ENCODE data around the gene UNC5C.

DNA sequence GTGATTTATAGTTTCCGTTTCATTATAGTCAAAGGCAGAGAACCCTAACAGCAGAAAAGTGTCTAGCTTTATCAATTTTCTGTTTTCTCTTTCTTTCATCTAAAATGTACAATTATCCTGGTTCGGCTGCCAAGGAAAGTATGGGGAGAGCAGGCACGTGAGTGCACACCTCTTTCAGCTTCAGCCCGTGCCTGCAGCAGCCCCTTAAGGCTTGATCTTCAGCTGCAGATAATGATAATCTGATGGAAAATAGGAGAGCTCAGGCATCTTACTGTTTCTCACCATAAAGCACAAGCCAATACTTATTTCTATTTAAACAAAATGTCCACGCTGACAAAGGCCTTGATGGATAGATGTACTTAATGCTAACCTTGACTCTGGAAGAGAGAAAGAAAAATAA is 334.4 kb downstream of the UNC5C start:
- TF ChIP-seq, protein P1, sequence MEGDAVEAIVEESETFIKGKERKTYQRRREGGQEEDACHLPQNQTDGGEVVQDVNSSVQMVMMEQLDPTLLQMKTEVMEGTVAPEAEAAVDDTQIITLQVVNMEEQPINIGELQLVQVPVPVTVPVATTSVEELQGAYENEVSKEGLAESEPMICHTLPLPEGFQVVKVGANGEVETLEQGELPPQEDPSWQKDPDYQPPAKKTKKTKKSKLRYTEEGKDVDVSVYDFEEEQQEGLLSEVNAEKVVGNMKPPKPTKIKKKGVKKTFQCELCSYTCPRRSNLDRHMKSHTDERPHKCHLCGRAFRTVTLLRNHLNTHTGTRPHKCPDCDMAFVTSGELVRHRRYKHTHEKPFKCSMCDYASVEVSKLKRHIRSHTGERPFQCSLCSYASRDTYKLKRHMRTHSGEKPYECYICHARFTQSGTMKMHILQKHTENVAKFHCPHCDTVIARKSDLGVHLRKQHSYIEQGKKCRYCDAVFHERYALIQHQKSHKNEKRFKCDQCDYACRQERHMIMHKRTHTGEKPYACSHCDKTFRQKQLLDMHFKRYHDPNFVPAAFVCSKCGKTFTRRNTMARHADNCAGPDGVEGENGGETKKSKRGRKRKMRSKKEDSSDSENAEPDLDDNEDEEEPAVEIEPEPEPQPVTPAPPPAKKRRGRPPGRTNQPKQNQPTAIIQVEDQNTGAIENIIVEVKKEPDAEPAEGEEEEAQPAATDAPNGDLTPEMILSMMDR (IDR thresholded peaks at IDR 0.05) = no peak
- no peak for TF ChIP-seq POLR2A (IDR thresholded peaks at IDR 0.05)

Measured in breast epithelium (tissue), 3 donors.